Measurements from ENCODE around the gene HOXC9. TPM values are rescaled to one million over a fixed set of nuclear protein-coding genes. Genes with fewer than 3 reads are reported as not detected.

HOXC9 gene
- polyA plus RNA-seq, 2 of the 4 experiments (the other 2 are of a cell fraction), result 5.2 to 6.6 TPM

- ATAC-seq (no peak), FAIRE-seq (no peak), DNase-seq (ENCODE audit: low read depth in 1 of 2, low spot score in 1 of 2) (no peak)
- 80% methylated on average over 14 of the region's 14 CpGs for WGBS (ENCODE audit: missing lambda C conversion rate)
- Histone ChIP-seq H3K4me1 (peaks cover 7% of the 10 kb centered on the region; the same call in 1 of the 3 replicates), H3K9me3 (no peaks in the 10 kb centered on the region), H3K27ac (no peak overlapping the region), H3K4me2 (no peak overlapping the region), H3K4me3 (no peak overlapping the region)
- no peak for TF ChIP-seq KDM5A (IDR thresholded peaks at IDR 0.05)
- no peak for TF ChIP-seq POLR2AphosphoS2 (conservative IDR thresholded peaks at IDR 0.05; ENCODE audit: low read length)
- no peak for TF ChIP-seq RAD21 (conservative IDR thresholded peaks at IDR 0.05 in 1 of 2, IDR thresholded peaks at IDR 0.05 in 1 of 2)
- TF ChIP-seq ELK1 (IDR thresholded peaks at IDR 0.05; ENCODE audit: low read depth, low read length), result no peak
- TF ChIP-seq CBX2 (IDR thresholded peaks at IDR 0.05; ENCODE audit: borderline replicate concordance, low read depth), result no peak
- TF ChIP-seq MAZ (IDR thresholded peaks at IDR 0.05; ENCODE audit: borderline replicate concordance, low read depth, low read length), result no peak
- TF ChIP-seq BHLHE40 (IDR thresholded peaks at IDR 0.05; ENCODE audit: low read depth, low read length), result no peak
- no peak for TF ChIP-seq HES2 (IDR thresholded peaks at IDR 0.05)
- no peak for TF ChIP-seq RARB (CRISPR knock-in tag; IDR thresholded peaks at IDR 0.05)
- TF ChIP-seq CBX8 (IDR thresholded peaks at IDR 0.05), result no peak
- no peak for TF ChIP-seq MAX (IDR thresholded peaks at IDR 0.05)
- TF ChIP-seq HDAC2 (IDR thresholded peaks at IDR 0.05), result no peak
- TF ChIP-seq KDM1A (IDR thresholded peaks at IDR 0.05; ENCODE audit: low read depth), result no peak
- ChIA-PET POLR2A (interaction anchor here (0.5 to 1.6 kb wide), 3 partner anchors 20 to 640 kb away, joined by 3 to 7 read pairs (median 5); no protein-coding TSS in a partner anchor), CTCF (interaction anchor here (0.6 to 27.9 kb wide), 11 partner anchors 13 to 335 kb away, joined by 3 to 476 read pairs (median 3); partner anchors contain the start of genes HOXC9 and SMUG1)
These were observed 37.7 kb downstream of the HOXC9 start for GRCh38 chr12:54037360-54038283.

- no peak for TF ChIP-seq CBX2 (IDR thresholded peaks at IDR 0.05; ENCODE audit: borderline replicate concordance, low read depth)
- no peak for TF ChIP-seq EP300 (IDR thresholded peaks at IDR 0.05)
- TF ChIP-seq MAFK (IDR thresholded peaks at IDR 0.05; ENCODE audit: partially characterized antibody), result no peak
- TF ChIP-seq SMC3 (IDR thresholded peaks at IDR 0.05), result no peak
- TF ChIP-seq CEBPB (IDR thresholded peaks at IDR 0.05), result no peak
- TF ChIP-seq NFE2L2 (conservative IDR thresholded peaks at IDR 0.05; ENCODE audit: low read length), result no peak
- no peak for TF ChIP-seq FOSB (CRISPR knock-in tag; IDR thresholded peaks at IDR 0.05)
- TF ChIP-seq HEYL (CRISPR knock-in tag; IDR thresholded peaks at IDR 0.05), result no peak
- no peak for TF ChIP-seq TP53 (CRISPR knock-in tag; IDR thresholded peaks at IDR 0.05)
- TF ChIP-seq MYC (IDR thresholded peaks at IDR 0.05; ENCODE audit: borderline replicate concordance, low read length), result no peak
- TF ChIP-seq TFCP2L1 (CRISPR knock-in tag; IDR thresholded peaks at IDR 0.05), result no peak
- no peaks in the 10 kb centered on the region for H3K9me3 ChIP-seq
- POLR2A ChIA-PET, result no interaction called here
- H3K4me3 ChIP-seq, result no peak overlapping the region
- no peak for ATAC-seq
- no peak overlapping the region for H3K4me2 ChIP-seq
- FAIRE-seq, result no peak
- CTCF ChIA-PET, result interaction anchor here (0.9 to 27.9 kb wide), 6 partner anchors 14 to 336 kb away, joined by 3 to 476 read pairs (median 4); partner anchors contain the start of genes HOXC9 and SMUG1
- no peak for DNase-seq (ENCODE audit: low read depth in 1 of 2, low spot score in 1 of 2)
- H3K27ac ChIP-seq, result no peak overlapping the region
- peaks cover 7% of the 10 kb centered on the region; the same call in 1 of the 3 replicates for H3K4me1 ChIP-seq
- WGBS (ENCODE audit: missing lambda C conversion rate), result 69% methylated on average over 5 of the region's 5 CpGs
These were observed 38.4 kb downstream of the HOXC9 start for GRCh38 chr12:54038284-54038870.
